ENCODE data around the gene REEP2. TPM values are rescaled to one million over a fixed set of nuclear protein-coding genes. Genes with fewer than 3 reads are reported as not detected.

The REEP2 gene
- total RNA-seq, 2 donors from 2014 or later, result 27.5 to 28.4 TPM

DNA sequence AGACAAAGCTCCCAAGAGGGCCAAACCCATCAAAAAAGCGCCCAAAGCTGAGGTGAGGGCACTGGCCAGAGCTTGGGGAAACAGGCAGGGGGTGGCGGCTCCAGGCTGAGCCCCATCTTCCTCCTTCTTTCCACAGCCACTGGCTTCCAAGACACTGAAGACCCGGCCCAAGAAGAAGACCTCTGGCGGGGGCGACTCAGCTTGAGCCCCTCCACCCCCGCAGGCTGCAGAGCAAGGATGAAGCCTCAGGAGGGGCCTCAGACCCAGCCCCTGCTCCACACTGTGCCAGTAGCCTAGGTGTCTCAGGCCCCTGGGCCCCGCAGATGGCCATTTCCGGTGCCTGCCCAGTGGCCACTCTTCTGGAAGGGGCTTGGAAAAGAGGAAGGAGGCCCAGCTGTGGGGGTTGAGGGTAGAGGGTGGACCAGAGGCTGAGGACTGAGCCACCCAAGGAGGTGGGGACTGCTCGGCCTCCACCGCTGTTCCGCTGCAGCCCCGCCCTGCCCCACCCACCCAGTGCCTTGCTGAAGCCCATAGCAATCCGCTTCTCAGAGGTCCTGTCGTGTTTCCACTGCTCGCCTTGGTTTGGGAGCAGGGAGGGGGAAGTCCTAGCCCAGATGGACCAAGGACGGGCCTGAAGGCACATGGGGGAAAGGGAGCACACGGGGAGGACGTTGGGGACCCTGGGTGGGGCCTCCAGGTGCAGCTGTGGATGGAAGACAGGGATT is 6.9 kb downstream of the REEP2 start:
- TF ChIP-seq, protein P1, sequence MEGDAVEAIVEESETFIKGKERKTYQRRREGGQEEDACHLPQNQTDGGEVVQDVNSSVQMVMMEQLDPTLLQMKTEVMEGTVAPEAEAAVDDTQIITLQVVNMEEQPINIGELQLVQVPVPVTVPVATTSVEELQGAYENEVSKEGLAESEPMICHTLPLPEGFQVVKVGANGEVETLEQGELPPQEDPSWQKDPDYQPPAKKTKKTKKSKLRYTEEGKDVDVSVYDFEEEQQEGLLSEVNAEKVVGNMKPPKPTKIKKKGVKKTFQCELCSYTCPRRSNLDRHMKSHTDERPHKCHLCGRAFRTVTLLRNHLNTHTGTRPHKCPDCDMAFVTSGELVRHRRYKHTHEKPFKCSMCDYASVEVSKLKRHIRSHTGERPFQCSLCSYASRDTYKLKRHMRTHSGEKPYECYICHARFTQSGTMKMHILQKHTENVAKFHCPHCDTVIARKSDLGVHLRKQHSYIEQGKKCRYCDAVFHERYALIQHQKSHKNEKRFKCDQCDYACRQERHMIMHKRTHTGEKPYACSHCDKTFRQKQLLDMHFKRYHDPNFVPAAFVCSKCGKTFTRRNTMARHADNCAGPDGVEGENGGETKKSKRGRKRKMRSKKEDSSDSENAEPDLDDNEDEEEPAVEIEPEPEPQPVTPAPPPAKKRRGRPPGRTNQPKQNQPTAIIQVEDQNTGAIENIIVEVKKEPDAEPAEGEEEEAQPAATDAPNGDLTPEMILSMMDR (IDR thresholded peaks at IDR 0.05), result no peak
- H3K36me3 ChIP-seq, result no peaks in the 10 kb centered on the region
- H3K9me3 ChIP-seq, result no peaks in the 10 kb centered on the region
- DNase-seq (ENCODE audit: low spot score), result no peak
- H3K4me3 ChIP-seq, result no peak overlapping the region
- no peaks in the 10 kb centered on the region for H3K27me3 ChIP-seq
- H3K27ac ChIP-seq, result no peak overlapping the region
- peaks cover 0 to 12% of the 10 kb centered on the region in 2 donors for H3K4me1 ChIP-seq

DNA sequence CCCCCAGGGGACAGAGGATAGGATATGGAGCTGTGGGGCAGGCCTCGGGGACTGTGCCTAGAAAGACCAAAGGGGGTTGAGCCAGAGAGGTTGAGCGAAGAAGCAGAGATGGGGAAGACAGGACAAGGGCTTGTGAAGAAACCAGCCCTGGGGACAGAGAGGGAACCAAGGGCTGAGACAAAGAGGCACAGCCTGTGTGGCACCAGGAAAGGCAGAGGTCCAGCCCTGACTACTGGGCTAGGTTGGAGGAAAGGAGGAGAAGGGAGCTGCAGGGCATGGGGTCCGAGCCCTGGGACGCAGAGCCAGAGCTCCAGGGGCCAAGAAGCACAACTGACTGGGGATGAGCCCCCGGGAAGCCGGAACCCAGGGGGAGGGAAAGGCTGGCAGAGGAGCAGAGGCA is 9.2 kb downstream of the REEP2 start:
- no peaks in the 10 kb centered on the region for H3K27me3 ChIP-seq
- TF ChIP-seq, protein P1 (IDR thresholded peaks at IDR 0.05), result no peak
- H3K36me3 ChIP-seq, result no peaks in the 10 kb centered on the region
- no peak for DNase-seq (ENCODE audit: low spot score)
- no peaks in the 10 kb centered on the region for H3K9me3 ChIP-seq
- no peak overlapping the region for H3K27ac ChIP-seq
- H3K4me1 ChIP-seq, result peaks cover 0 to 12% of the 10 kb centered on the region in 2 donors
- H3K4me3 ChIP-seq, result no peak overlapping the region

DNA sequence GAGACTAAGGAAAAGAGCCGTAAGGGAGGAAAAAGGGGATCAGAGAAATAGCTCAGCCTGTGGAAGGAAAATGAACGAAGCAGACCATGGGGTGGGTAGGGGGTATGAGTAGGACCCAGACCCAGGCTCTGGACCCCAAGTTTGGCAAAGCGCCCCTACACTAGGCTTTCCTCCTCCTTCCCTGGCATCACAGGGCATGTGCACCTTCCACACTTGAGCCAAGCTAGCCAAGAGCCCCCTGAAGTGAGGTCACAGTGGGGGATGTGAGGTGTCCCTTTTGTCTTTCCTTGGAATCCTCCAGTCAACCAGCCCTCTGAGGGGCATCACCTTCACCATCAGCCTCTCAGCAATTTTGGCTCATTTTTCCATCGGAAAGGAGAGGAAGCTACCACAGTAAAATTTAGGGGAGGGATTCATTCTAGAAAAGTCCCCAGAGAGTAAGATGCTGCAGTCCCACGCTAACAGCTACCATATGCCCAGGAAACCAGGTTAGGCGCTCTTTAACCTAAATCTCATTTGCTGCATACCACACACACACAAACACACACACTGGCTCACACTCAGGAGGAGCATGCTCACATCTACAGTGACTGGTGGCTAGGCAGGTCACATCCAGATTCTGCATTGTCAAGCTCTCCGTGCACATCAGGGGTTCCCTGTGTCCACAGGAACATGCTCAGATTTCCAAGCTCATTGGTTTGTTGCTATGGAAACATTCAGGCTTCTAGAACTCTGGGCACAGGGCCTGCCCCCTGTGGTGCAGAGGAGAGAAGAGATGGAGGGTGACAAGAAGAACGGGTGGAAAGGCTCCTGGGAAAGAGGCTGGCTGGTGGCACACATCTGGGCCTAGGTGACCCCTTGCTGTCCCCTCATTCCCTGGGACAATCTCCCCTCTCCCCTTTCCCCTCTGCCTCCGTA is 9.9 kb downstream of the REEP2 start:
- Histone ChIP-seq H3K36me3 (no peaks in the 10 kb centered on the region), H3K4me1 (peaks cover 0 to 12% of the 10 kb centered on the region in 2 donors), H3K4me3 (no peak overlapping the region), H3K27me3 (no peaks in the 10 kb centered on the region), H3K9me3 (no peaks in the 10 kb centered on the region), H3K27ac (no peak overlapping the region)
- no peak for DNase-seq (ENCODE audit: low spot score)
- TF ChIP-seq, protein P1 (IDR thresholded peaks at IDR 0.05), result no peak

DNA sequence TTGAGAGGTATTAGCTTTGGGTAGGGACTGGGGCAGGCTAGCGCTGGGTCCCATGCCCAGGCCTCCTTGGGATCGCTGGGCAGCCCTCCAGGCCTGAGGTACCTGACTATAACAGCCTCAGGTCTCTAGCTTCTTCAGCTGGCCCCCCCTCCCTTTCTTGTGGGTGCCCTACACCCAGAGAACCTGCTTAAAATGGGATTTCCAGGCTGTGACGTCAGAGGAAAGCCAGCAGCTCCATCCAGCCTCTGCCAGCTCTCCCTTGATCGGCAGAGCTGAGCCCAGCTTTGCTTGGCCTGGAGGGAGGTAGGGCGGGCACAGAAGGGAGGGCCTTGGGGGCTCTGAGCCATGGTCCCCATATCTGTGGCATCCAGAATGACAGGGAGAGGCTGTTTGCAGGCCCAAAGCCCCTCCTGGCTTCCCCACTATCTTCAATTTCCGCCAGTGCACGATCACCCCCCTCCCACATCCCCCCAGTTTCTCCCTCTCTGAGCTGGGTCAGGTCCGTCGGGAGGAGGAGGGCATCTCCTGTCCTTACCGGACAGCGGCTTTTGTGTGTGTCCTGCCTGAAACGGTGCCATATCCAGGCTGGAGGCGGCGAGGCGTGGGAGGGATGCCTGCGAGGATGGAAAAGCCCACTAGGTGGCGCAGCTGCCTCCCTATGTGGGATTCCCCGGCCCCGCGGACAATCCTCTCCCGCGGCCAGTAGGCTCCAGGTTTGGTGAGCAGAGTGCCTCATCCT is 10.8 kb downstream of the REEP2 start:
- Histone ChIP-seq H3K4me3 (no peak overlapping the region), H3K27ac (no peak overlapping the region), H3K36me3 (no peaks in the 10 kb centered on the region), H3K9me3 (no peaks in the 10 kb centered on the region), H3K27me3 (no peaks in the 10 kb centered on the region), H3K4me1 (peaks cover 0 to 12% of the 10 kb centered on the region in 2 donors)
- DNase-seq (ENCODE audit: low spot score), result peak; percentile 90
- TF ChIP-seq, protein P1 (IDR thresholded peaks at IDR 0.05), result peak; percentile 90 to 96

DNA sequence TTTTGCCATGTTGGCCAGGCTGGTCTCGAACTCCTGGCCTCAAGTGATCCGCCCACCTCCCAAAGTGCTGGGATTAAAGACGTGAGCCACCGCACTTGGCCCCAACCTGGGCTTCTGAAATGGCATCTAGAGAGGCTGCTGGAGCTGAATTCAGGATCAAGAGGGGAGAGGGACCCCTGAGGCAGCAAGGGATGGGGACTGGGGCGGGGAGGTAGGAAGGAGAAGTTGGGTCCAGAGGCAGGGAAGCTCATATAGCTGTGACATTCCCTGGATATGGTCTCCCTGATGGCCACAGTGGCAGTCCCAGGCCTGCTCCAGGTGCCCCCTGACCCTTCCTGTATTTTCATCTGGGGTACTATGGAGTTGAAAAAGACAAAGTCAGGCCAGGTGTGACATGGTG is 12.1 kb downstream of the REEP2 start:
- DNase-seq (ENCODE audit: low spot score), result no peak
- TF ChIP-seq, protein P1 (IDR thresholded peaks at IDR 0.05), result no peak
- Histone ChIP-seq H3K4me1 (peaks cover 0 to 12% of the 10 kb centered on the region in 2 donors), H3K4me3 (no peak overlapping the region), H3K27ac (no peak overlapping the region), H3K36me3 (no peaks in the 10 kb centered on the region), H3K9me3 (no peaks in the 10 kb centered on the region), H3K27me3 (no peaks in the 10 kb centered on the region)
